HG03439 (cell line): ENCODE results near the gene SRP54.
"Not testable (repeated sequence)": the region's sequence is repeated elsewhere in the genome, so short reads cannot be mapped to it uniquely, and the experiment has no call there.

Source experiments
- ATAC-seq: cut with Tn5 transposase; IDR thresholded peaks from one replicate; pipeline ENCODE4 v1.9.1; 2021; ENCODE audit warnings: mild to moderate bottlenecking, moderate library complexity; ENCODE audit not compliant: unreplicated experiment

SRP54 gene

DNA sequence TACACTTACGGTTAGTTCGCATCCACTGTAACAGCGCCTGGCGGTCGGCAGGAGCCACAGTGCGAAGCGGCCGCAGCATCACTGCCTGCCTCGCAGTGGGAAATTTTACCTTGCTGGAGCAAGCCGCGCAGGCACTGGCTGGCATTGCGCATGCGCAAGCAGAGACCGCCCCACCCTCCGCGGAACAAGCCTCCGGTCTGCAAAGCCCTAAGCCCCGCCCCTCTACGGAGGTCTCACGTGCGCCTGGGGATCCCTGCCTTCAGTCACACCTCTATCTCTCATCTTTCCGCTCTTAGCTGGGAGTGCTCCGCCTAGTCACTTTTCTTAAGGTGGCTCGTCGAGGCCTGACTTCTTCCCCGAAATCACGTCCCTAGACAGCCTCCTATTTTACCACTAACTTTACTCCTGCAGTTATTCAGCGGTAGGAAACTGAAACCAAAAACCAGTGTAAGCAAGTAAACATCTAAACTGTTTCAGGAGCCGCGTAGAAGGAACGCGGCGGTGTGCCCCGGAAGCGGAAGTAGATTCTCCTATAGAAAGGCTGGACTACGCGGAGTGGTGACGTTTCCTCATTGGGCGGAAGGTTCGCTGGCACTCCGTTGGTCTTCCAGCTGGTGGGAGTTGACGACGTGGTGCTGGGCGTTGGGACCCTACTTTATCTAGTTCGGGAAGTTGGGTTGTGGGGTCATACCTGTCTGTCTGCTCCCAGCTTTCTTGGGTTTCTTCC is at the start of gene SRP54:
TSS of gene SRP54 (plus strand) at position 572 of the 727 bp plus-strand sequence. CDS start 13,718 bp downstream, outside the sequence.
- peak; percentile 84 for ATAC-seq

DNA sequence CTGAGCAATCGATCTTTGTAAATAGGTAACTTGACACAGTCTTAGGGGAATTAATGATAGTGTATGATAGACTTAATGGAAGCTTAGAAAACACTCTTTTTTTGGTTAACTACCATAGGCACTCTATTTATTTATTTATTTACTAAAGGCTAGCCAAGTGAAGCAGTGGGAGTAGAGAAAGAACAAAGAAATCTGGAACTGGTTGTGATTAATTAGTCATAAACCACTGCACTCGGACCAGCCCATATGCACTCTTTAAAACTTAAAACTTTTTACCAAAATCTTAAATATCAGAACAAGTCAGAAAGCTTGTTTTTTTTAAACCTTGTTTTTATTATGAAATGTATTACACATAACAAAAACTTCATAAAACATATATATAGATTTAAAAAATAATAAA is 49.5 kb upstream of the SRP54 start:
- no peak for ATAC-seq

DNA sequence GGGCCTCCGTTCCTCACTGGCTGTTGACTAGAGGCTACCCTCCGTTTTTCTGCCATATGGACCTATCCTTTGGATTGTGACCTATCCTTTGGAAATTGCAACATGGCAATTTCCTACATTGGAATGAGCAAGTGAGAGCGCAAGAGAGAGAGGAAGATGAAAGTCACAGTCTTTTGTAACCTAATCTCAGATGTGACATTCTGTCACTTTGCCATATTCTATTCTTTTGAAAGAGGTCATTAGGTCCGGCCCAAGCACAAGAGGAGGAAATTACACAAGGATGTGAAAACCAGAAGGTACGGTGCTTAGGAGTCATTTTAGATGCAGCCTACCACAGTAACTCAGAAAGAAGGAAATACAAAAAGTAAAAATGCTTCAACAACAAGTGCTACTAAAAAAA is 47.3 kb upstream of the SRP54 start:
- no peak for ATAC-seq

DNA sequence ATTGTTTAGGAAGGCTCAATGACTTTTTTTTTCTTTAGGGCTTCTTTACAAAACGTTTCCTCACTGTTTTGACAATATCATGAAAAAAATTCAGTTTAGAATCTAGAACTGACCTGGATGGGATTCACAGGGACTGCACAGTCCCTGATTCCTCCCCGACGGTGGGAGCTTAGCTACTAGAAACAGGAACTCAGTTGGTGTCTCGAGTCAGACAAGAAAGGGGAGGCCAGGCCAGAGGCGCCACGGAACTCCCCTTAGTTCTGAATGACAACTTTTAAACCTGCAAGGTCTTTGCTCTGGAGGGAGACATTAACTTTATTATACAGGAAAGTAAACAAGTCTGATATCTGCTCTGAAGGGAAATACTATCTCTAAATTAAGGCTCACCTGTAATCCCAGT is 45.4 kb upstream of the SRP54 start:
- ATAC-seq: no peak

DNA sequence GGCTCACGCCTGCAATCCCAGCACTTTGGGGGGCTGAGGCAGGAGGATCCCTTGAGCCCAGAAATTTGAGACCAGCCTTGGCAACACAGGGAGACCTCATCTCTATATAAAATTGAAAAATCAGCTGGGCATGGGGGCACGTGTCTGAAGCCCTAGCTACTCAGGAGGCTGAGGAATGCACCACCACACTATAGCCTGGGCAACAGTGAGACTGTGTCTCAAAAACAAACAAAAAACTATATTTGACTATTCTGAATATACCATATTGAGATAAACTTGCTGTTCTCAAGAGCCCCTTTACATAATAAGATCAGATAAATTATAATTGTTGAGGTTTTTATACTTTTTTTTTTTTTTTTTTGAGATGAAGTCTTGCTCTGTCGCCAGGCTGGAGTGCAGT is 44.9 kb upstream of the SRP54 start:
- ATAC-seq: no peak

DNA sequence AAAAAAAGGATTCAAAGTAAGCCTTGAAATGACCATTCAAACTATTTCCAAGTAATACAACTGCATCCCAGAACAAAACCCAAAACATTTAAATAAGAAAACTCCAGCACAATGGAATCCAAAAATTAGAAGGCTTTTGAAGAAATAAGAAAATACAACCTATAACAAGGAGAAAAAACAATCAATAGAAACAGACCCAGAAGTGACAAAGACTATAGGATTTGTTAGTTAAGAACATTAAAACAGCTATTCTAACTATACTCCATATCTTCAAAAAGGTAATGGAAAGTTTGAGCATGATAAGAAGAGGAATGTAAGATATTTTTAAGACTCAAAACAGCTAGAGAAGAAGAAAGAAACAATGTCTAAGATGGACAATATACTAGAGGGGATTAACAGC is 39.3 kb upstream of the SRP54 start:
- ATAC-seq: no peak

DNA sequence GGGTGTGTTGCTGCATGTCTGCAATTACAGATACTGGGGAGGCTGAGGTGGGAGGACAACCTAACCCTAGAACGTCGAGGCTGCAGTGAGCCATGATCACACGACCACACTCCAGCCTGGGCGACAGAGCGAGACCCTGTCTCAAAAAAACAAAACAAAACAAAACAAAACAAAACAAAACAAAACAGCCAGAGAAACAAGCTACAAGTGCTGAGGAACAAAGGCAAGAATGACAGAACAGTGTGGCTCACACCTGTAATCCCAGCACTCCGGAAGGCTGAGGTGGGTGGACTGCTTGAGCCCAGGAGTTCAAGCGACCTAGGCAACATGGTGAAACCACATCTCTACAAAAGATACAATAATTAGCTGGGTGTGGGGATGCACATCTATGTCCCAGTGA is 38.0 kb upstream of the SRP54 start:
- ATAC-seq: no peak

DNA sequence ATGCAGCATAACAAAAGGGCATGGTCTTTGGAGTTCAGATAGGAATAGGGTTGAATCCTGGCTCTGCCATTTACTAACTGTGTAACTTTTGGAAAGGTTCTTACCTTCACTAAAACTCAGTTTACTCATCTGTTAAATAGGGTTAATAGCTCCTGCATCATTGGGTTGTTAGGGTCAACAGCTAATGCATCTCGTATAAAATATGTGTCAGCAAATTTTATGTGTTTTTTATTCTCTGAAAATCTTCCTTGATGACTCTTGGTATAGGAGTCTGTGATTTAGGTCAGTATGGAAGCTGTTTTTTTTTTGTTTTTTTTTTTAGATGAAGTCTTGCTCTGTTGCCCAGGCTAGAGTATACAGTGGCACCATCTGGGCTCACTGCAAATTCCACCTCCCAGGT is 36.1 kb upstream of the SRP54 start:
- no peak for ATAC-seq

DNA sequence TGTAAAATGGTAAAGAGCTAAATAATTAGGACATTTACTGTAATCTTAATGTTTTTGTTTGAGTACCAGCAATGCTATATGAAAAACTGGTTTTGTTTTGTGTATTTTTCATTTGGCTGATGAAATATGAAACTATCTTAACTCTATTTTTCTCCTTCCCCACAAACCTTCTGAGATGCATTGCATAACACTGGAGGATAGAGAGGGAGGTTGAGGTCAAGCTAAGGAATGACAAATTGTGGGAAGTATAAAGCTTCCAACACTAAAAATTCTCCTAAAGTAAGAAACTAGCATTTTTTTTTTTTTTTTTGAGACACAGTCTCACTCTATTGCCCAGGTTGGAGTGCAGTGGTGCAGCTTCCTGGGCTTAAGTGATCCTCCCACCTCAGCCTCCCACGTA is 31.5 kb upstream of the SRP54 start:
- no peak for ATAC-seq

DNA sequence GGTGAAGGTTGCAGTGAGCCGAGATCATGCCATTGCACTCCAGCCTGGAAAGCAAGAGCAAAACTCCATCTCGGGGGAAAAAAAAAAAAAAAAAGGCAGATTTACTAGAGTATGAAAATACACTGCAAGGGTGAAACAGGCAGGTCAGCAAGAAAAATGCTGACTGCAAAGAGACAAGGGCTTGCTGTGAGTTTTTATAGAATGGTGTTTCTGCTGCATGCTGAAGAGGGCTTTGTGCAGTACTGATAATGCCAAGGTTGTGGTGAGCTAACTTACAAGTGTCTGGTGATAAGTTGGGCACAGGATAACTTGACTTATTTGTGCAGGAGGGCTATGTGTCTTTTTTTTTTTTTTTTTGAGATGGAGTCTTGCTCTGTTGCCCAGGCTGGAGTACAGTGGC is 25.9 kb upstream of the SRP54 start:
- ATAC-seq: no peak

DNA sequence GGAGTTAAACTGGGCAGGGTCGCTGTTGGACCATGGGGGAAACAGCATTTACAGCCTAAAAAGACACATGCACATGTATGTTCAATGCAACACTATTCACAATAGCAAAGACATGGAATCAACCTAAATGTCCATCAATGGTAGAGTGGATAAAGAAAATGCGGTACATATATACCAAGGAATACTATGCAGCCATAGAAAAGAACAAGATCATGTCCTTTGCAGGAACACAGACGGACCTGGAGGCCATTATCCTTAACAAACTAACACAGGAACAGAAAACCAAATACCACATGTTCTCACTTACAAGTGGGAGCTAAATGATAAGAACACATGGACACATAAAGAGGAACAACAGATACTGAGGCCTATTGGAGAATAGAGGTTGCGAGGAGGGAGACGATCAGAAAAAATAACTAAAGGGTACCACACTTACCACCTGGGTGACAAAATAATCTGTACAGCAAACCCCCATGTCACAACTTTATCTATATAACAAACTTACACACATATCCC is 25.0 kb upstream of the SRP54 start:
- no peak for ATAC-seq

DNA sequence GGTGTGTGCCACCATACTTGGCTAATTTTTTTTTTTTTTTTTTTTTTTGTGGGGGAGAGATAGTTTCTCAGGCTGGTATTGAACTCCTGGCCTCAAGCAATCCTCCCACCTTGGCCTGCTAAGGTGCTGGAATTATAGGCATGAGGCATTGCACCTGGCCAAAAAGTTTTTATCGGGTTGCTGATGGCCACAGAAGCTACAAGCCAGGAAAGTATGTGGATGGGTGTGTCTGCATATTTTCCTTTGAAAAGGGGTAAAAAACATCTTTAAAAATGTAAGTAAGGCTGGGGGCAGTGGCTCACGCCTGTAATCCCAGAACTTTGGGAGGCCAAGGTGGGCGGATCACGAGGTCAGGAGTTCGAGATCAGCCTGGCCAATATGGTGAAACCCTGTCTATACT is 20.7 kb upstream of the SRP54 start:
- not testable (repeated sequence) for ATAC-seq

DNA sequence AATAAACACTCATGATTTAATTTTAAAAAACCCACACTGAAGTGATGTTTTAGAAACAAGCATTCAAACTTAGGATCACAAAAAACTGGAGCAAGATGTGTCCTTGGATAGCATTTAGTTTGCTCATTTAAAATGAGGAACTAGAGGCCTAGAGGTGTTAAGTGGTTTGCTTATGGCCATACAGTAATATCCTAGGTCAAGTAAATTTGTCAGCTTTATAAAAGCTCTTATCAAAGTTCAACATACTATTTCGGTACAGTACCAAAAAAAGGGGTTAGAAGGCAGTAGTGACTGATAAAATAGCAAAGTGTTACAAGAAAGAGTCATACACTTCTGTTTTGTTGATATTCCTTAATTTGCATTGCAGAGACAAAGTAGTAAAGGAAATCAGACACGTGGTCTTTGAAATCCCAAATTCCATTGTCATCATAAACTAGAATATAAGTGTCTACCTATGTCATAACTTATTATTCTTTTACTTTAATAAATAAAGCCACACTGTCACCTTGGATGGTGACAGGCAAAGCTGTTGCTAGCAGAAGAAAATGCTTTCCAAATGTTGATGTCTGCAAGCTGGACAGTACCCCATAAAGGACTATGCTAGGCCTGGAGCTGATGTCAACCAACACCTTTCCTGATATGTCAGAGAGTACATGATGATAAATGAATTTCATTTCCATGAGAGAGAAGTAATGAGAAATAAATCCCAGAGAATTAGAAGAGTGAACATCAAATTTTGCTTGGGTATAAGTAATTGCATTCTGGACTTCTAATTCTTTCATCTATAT is 17.6 kb upstream of the SRP54 start:
- ATAC-seq: no peak

DNA sequence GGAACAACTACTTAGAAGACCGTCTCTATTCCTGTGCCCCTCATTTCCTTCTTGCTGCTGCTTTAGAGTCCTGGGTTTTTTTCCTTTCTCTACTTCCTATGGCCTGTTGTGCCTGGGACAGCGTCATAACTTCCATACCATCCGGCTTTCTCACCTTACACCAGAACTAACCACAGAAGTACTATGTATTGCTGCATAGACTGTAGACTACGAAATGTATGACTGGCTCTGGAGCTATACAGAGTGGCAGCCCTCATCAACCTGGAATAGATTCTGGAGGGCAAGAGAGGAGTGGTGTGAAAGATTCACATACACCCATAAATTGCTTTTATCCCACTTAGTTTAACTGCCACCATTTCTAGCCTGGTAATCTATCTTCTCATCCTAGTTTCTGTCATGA is 16.9 kb upstream of the SRP54 start:
- no peak for ATAC-seq

DNA sequence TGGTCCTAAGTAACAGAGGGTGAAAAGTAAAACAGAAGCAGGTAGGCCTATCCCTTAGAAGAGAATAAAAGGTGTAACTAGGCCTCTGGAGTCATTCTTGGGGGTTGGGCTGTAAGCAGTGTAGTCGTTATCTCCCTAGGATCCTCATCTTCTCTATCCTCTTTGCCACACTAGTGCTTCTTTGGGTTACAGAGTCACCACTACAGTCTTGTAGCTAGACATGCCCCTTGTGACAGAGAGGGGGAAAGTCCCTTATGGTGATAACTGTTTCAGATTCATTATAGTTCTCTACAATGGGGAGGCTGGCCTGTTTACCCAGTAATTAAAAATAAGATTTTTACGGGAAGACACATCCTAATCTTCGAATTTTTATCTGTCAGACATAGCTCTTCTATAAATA is 16.4 kb upstream of the SRP54 start:
- peak; percentile 96 for ATAC-seq

DNA sequence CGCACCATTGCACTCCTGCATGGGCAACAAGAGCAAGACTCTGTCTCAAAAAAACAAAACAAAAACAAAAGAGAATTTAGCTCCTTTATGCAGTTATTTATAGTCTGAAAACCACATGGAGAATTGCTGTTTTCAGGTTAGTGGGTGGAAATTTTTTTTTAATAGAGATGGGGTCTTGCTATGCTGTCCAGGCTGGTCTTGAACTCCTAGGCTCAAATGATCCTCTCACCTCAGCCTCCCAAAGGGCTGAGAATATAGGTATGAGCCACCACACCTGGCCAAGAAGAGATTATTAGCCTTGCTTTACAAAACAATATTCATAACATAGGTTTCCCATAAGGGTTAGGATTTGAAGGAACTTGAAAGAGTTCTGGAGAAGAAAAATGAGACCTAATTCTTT is 12.1 kb upstream of the SRP54 start:
- ATAC-seq: no peak

DNA sequence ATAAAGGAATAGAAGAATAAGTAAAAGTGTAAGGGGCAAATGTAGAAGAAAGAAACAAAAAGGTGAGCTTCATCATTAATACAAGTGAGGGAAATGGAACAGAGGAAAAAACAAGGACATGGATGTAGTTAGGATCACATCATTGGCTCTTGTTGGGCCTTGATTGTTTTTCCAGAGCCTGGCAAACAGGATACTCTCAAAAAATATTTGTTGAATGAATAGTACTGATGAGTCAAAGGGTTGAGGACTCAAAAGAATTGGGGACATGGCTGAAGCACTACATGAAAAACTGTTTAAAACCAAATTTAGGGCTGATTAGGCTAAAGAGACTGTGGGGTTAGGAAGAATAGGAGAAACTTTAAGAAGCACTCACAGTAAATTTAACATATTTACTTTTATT is 11.4 kb upstream of the SRP54 start:
- ATAC-seq: no peak

DNA sequence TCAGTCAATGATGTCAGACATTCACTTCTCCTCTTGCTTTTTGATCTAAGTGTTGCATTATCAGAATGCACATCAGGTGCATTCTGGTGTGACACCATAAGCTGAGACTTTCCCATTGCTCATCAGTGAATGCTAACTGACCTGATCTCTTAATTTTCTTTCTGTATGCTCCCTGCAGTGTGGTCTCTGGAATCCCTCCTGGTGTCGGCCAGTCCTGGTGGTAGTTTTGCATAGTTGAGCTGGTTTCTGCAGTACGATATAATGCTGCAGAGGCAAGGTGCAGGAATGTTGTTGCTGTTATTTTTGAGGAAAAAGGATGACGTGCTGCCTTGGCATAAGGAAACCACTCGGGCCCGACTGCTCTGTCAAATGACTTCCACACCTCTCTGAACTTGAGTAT is 11.0 kb upstream of the SRP54 start:
- ATAC-seq: no peak

DNA sequence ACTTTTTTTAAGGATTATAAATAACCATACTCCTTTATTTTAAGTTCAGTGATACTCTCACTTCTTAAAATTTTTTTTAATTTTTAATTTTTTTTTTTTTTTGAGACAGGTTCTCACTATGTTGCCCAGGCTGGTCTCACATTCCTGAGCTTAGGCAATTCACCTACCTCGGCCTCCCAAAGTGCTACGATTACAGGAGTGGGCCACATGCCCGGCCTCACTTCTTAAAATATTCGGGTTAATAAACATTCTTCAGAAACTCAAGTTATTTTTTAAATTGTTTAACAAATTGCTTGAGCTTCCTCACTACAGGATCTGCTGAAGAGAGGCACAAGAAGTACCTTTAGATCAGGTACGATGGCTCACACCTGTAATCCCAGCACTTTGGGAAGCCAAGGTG is 4.3 kb upstream of the SRP54 start:
- no peak for ATAC-seq

DNA sequence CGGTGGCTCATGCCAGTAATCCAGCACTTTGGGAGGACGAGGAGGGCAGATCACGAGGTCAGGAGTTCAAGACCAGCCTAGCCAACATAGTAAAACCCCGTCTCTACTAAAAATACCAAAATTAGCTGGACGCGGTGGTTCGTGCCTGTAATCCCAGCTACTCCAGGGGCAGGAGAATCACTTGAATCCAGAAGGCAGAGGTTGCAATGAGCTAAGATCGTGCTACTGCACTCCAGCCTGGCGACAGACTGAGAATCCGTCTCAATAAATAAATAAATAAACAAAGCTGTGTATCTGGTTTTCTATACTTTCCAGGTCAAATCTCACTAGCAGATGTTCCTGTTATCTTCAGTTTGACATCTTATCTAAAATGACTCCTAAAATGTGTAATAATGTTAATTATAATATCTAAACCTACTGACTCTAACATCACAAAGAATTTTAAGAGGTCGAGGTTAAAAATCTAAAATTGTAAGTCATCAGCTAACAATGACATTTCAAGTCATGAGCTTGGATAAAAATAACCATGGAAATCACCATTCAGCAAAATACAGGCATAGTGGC is 2.4 kb upstream of the SRP54 start:
- ATAC-seq: no peak

DNA sequence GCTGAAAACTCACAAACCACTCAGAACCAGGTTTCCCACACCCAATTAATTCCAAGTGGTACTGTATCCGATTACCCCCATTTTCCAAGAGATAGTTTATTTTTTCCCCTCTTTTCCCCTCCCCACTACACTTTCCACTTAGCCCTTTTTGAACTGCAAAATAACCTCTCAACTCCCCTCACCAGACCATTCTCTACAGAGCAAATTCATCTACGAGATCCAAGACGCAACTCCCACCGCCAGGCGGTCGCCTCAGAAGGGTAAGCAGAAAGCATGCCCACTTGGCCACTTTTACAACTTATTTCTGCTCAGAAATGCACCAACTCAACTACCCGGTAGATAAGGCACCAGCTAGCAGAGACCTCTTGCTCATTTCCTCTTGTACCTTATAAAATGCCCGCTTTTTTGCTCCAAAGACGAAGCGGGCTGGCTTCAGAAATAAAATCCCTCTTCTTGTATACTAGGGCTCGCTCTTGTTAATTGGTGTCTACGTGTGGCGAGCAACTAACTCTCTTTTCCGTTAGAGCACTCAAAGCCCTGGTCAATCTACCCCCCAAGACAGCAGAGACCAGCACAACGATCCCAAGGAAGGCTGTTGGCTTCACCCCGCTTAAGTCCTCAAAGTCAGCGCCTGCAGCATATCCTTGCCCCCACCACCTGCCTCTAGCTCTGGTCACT is 910 bp upstream of the SRP54 start:
- ATAC-seq: peak; percentile 2
